HEK293 (cell line): ENCODE results near the gene CD74.

Experiments
- CTCF ChIA-PET: fragments of 350-600 bp; formaldehyde crosslinking; extraction: SDS; loops from one replicate; lab custom pipeline; 2021; ENCODE audit warnings: antibody characterized with exemption; lab: Yijun Ruan, JAX
- POLR2A ChIA-PET: fragments of 300-600 bp; formaldehyde crosslinking; extraction: SDS; loops from one replicate; lab custom pipeline; 2020; ENCODE audit warnings: antibody characterized with exemption, inconsistent platforms; lab: Yijun Ruan, JAX
- H3K27ac ChIP-seq: fragments of 200-500 bp; sonication (Bioruptor generic); 2 replicates; pipeline ENCODE4 v1.5.1; 2014; ENCODE audit warnings: low read depth, low read length, control low read depth, inconsistent platforms; ENCODE audit errors: extremely low read depth
- H3K36me3 ChIP-seq, 2 experiments: fragments of 200-500 bp in 1 of 2; sonication (Bioruptor generic) in 1 of 2; 1 replicate in 1 of 2; 2 replicates in 1 of 2; pipeline ENCODE4 v1.5.1; 2014 to 2017; ENCODE audit warnings: inconsistent platforms in 2 of 2, low read length in 2 of 2; ENCODE audit not compliant: control insufficient read depth in 2 of 2, insufficient read depth in 1 of 2
- H3K4me1 ChIP-seq: fragments of 200-500 bp; sonication (Bioruptor generic); 2 replicates; pipeline ENCODE4 v1.5.1; 2014; ENCODE audit warnings: mild to moderate bottlenecking, low read length, inconsistent platforms; ENCODE audit not compliant: control insufficient read depth, insufficient read depth
- H3K4me3 ChIP-seq: 2 replicates; pipeline ENCODE4 v1.5.1; 2011; ENCODE audit warnings: low read depth, mild to moderate bottlenecking, control low read depth, low read length, moderate library complexity
- H3K9me3 ChIP-seq: fragments of 200-500 bp; sonication (Bioruptor generic); 2 replicates; pipeline ENCODE4 v1.5.1; 2014; ENCODE audit warnings: low read depth, low read length, inconsistent platforms; ENCODE audit not compliant: control insufficient read depth, insufficient read depth
- AEBP2 ChIP-seq: fragments of 450-650 bp; formaldehyde crosslinking; IDR thresholded peaks from 2 replicates; pipeline ENCODE4 v1.5.1; 2016; ENCODE audit warnings: missing biosample characterization, missing genetic modification characterization, borderline replicate concordance
- HOXC10 ChIP-seq: sonication (generic); formaldehyde crosslinking; IDR thresholded peaks from 2 replicates; pipeline ENCODE4 v1.8.1; 2023; ENCODE audit warnings: mild to moderate bottlenecking, missing genetic modification reagents
- OSR2 ChIP-seq: fragments of 450-650 bp; formaldehyde crosslinking; IDR thresholded peaks from 2 replicates; pipeline ENCODE4 v1.5.1; 2016; ENCODE audit warnings: missing biosample characterization, missing genetic modification characterization
- RBAK ChIP-seq: fragments of 450-650 bp; formaldehyde crosslinking; IDR thresholded peaks from 2 replicates; pipeline ENCODE4 v1.5.1; 2016; ENCODE audit warnings: missing biosample characterization, missing genetic modification characterization
- REPIN1 ChIP-seq: fragments of 450-650 bp; formaldehyde crosslinking; IDR thresholded peaks from 2 replicates; pipeline ENCODE4 v1.5.1; 2017; ENCODE audit warnings: missing biosample characterization, missing genetic modification characterization, low read depth
- ZBTB21 ChIP-seq: fragments of 450-650 bp; formaldehyde crosslinking; IDR thresholded peaks from 2 replicates; pipeline ENCODE4 v1.5.1; 2017; ENCODE audit warnings: missing biosample characterization, missing genetic modification characterization
- ZBTB8A ChIP-seq: fragments of 450-650 bp; formaldehyde crosslinking; IDR thresholded peaks from 2 replicates; pipeline ENCODE4 v1.5.1; 2016; ENCODE audit warnings: missing biosample characterization, missing genetic modification characterization
- ZNF114 ChIP-seq: fragments of 450-650 bp; formaldehyde crosslinking; IDR thresholded peaks from 2 replicates; pipeline ENCODE4 v1.5.0; 2017; ENCODE audit warnings: missing biosample characterization, missing genetic modification characterization
- ZNF211 ChIP-seq: fragments of 450-650 bp; formaldehyde crosslinking; IDR thresholded peaks from 2 replicates; pipeline ENCODE4 v1.5.1; 2016; ENCODE audit warnings: low read depth, missing biosample characterization, missing genetic modification characterization
- ZNF274 ChIP-seq, 2 experiments: fragments of 200-500 bp in 1 of 2; fragments of 450-650 bp in 1 of 2; sonication (Bioruptor generic) in 1 of 2; formaldehyde crosslinking in 1 of 2; IDR thresholded peaks; 2 replicates each; pipeline versions ENCODE4 v1.5.1 to v1.6.1; 2014 to 2016; ENCODE audit warnings: borderline replicate concordance in 1 of 2, inconsistent platforms in 1 of 2, low read length in 1 of 2, missing biosample characterization in 1 of 2, missing genetic modification characterization in 1 of 2
- ZNF558 ChIP-seq: fragments of 450-650 bp; formaldehyde crosslinking; IDR thresholded peaks from 2 replicates; pipeline ENCODE4 v1.5.1; 2016; ENCODE audit warnings: missing biosample characterization, missing genetic modification characterization
- ZNF747 ChIP-seq: fragments of 450-650 bp; formaldehyde crosslinking; IDR thresholded peaks from 2 replicates; pipeline ENCODE4 v1.5.1; 2016; ENCODE audit warnings: missing biosample characterization, missing genetic modification characterization
- ZNF830 ChIP-seq: fragments of 450-650 bp; IDR thresholded peaks from 2 replicates; pipeline ENCODE4 v1.5.0; 2018; ENCODE audit warnings: missing biosample characterization, missing genetic modification characterization, low read depth, mild to moderate bottlenecking, moderate library complexity
- ZSCAN16 ChIP-seq: fragments of 450-650 bp; formaldehyde crosslinking; IDR thresholded peaks from 2 replicates; pipeline ENCODE4 v1.5.1; 2016; ENCODE audit warnings: missing biosample characterization, missing genetic modification characterization
- TF ChIP-seq, protein P1 (sequence below): fragments of 450-650 bp; formaldehyde crosslinking; IDR thresholded peaks from 2 replicates; pipeline ENCODE4 v1.5.1; 2016; ENCODE audit warnings: missing biosample characterization, missing genetic modification characterization, low read depth
- TF ChIP-seq, protein P2 (sequence below): fragments of 450-650 bp; formaldehyde crosslinking; IDR thresholded peaks from 2 replicates; pipeline ENCODE4 v1.5.1; 2017; ENCODE audit warnings: missing biosample characterization, missing genetic modification characterization
- TF ChIP-seq, protein P3 (sequence below): fragments of 450-650 bp; IDR thresholded peaks from 2 replicates; pipeline ENCODE4 v1.5.1; 2018; ENCODE audit warnings: missing biosample characterization, mild to moderate bottlenecking, missing genetic modification characterization

Gene CD74

GRCh38 chr5:150448952-150449516, 36.3 kb upstream of the CD74 start:
- peaks cover 29 to 51% of the 10 kb centered on the region in 2 experiments for H3K36me3 ChIP-seq
- CTCF ChIA-PET: interaction anchor here (1.0 to 1.9 kb wide), 4 partner anchors 11 to 314 kb away, joined by 3 to 6 read pairs (median 4); no protein-coding TSS in a partner anchor
- no peaks in the 10 kb centered on the region for H3K9me3 ChIP-seq
- peak overlapping the region; percentile 95 for H3K27ac ChIP-seq
- TF ChIP-seq ZSCAN16 (tag by site-specific recombination) (0 out of 2 replicates have a peak, but pooled peaks have one; percentile 25), ZNF747 (tag by site-specific recombination) (no peak), REPIN1 (tag by site-specific recombination) (0 out of 2 replicates have a peak, but pooled peaks have one; percentile 1)
- TF ChIP-seq, protein P1, sequence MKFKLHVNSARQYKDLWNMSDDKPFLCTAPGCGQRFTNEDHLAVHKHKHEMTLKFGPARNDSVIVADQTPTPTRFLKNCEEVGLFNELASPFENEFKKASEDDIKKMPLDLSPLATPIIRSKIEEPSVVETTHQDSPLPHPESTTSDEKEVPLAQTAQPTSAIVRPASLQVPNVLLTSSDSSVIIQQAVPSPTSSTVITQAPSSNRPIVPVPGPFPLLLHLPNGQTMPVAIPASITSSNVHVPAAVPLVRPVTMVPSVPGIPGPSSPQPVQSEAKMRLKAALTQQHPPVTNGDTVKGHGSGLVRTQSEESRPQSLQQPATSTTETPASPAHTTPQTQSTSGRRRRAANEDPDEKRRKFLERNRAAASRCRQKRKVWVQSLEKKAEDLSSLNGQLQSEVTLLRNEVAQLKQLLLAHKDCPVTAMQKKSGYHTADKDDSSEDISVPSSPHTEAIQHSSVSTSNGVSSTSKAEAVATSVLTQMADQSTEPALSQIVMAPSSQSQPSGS: no peak
- H3K4me3 ChIP-seq: peak overlapping the region; percentile 98
- POLR2A ChIA-PET: interaction anchor here (0.6 to 2.0 kb wide), 9 partner anchors 8 to 191 kb away, joined by 3 to 8 read pairs (median 4); partner anchors contain the start of gene SYNPO
- H3K4me1 ChIP-seq: peaks cover 3% of the 10 kb centered on the region

GRCh38 chr5:150448334-150448733, 35.6 kb upstream of the CD74 start:
- Histone ChIP-seq H3K9me3 (no peaks in the 10 kb centered on the region), H3K27ac (peak overlapping the region; percentile 95), H3K4me3 (peak overlapping the region; percentile 98), H3K4me1 (peaks cover 3% of the 10 kb centered on the region), H3K36me3 (peaks cover 29 to 58% of the 10 kb centered on the region in 2 experiments)
- no peak for TF ChIP-seq AEBP2 (tag by site-specific recombination)
- TF ChIP-seq OSR2: no peak
- TF ChIP-seq, protein P2, sequence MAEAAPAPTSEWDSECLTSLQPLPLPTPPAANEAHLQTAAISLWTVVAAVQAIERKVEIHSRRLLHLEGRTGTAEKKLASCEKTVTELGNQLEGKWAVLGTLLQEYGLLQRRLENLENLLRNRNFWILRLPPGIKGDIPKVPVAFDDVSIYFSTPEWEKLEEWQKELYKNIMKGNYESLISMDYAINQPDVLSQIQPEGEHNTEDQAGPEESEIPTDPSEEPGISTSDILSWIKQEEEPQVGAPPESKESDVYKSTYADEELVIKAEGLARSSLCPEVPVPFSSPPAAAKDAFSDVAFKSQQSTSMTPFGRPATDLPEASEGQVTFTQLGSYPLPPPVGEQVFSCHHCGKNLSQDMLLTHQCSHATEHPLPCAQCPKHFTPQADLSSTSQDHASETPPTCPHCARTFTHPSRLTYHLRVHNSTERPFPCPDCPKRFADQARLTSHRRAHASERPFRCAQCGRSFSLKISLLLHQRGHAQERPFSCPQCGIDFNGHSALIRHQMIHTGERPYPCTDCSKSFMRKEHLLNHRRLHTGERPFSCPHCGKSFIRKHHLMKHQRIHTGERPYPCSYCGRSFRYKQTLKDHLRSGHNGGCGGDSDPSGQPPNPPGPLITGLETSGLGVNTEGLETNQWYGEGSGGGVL: no peak
- no peak for TF ChIP-seq ZNF211 (tag by site-specific recombination)
- no peak for TF ChIP-seq ZNF558 (tag by site-specific recombination)
- CTCF ChIA-PET: no interaction called here
- POLR2A ChIA-PET: no interaction called here

GRCh38 chr5:150447188-150447587, 34.5 kb upstream of the CD74 start:
- CTCF ChIA-PET: interaction anchor here (1.8 kb wide), 1 partner anchor 12 kb away, joined by 3 read pairs; no protein-coding TSS in a partner anchor
- POLR2A ChIA-PET: interaction anchor here (1.5 kb wide), 1 partner anchor 36 kb away, joined by 4 read pairs; no protein-coding TSS in a partner anchor
- Histone ChIP-seq H3K27ac (no peak overlapping the region), H3K36me3 (peaks cover 29 to 61% of the 10 kb centered on the region in 2 experiments), H3K4me1 (peaks cover 3% of the 10 kb centered on the region), H3K4me3 (no peak overlapping the region), H3K9me3 (no peaks in the 10 kb centered on the region)
- TF ChIP-seq ZNF114 (tag by site-specific recombination): no peak
- TF ChIP-seq, protein P3, sequence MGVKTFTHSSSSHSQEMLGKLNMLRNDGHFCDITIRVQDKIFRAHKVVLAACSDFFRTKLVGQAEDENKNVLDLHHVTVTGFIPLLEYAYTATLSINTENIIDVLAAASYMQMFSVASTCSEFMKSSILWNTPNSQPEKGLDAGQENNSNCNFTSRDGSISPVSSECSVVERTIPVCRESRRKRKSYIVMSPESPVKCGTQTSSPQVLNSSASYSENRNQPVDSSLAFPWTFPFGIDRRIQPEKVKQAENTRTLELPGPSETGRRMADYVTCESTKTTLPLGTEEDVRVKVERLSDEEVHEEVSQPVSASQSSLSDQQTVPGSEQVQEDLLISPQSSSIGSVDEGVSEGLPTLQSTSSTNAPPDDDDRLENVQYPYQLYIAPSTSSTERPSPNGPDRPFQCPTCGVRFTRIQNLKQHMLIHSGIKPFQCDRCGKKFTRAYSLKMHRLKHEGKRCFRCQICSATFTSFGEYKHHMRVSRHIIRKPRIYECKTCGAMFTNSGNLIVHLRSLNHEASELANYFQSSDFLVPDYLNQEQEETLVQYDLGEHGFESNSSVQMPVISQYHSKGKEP (tag by site-specific recombination): no peak
- no peak for TF ChIP-seq ZBTB21
- TF ChIP-seq ZBTB8A (tag by site-specific recombination): no peak
- no peak for TF ChIP-seq RBAK (tag by site-specific recombination)
- no peak for TF ChIP-seq ZNF558 (tag by site-specific recombination)
- no peak for TF ChIP-seq HOXC10 (CRISPR knock-in tag)
- TF ChIP-seq ZNF274 (IDR thresholded peaks at IDR 0.05; ENCODE audit: low read length): no peak
- TF ChIP-seq ZNF274 (tag by site-specific recombination; IDR thresholded peaks at IDR 0.05; ENCODE audit: borderline replicate concordance): no peak
- TF ChIP-seq ZNF830 (tag by site-specific recombination): no peak
